ENCODE data around the gene STK38. TPM values are rescaled to one million over a fixed set of nuclear protein-coding genes. Genes with fewer than 3 reads are reported as not detected.
A peak's percentile ranks its signal among the peaks of the same experiment; 100 is the strongest.

STK38 gene
- total RNA-seq, 2 donors from 2014 or later = 23.1 to 23.2 TPM

DNA sequence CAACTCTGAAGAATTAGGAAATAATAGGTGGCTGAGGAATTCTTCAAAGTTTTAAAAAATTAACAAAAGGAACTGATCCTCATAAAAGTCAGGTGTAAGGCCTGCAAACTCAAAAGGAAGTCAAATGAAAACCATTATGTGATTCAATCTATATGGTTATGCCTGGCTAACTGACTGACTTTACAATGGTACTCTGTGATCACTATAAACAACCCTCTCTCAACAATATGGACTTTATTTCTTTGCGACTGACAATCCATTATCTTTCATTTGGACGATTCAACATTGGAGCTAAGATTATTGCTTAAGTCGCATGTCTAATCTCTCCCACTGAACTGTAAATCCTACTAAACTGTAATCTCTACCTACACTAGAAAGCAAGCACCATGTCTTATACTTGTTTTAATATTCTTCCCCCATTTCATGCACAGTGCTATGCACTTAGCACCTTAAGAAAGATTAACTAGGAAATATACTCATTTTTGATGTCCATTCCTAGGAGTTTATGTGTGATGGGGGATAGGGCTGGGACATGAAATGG lies 1.4 kb downstream of the STK38 start:
- DNase-seq (ENCODE audit: low spot score) = no peak
- Histone ChIP-seq H3K36me3 (no peaks in the 10 kb centered on the region), H3K4me3 (peak overlapping the region; percentile 92), H3K27me3 (replicated peaks; ENCODE audit: insufficient read depth) (no peaks in the 10 kb centered on the region), H3K27ac (peak overlapping the region; percentile 92 to 93), H3K4me1 (ENCODE audit: control insufficient read depth in 1 of 2, low read depth in 2 of 2) (peaks cover 24 to 32% of the 10 kb centered on the region in 2 donors), H3K9me3 (no peaks in the 10 kb centered on the region)
- no peak for ATAC-seq (ENCODE audit: insufficient number of reproducible peaks, low FRiP score, low read depth)
- TF ChIP-seq CTCF (IDR thresholded peaks at IDR 0.05) = no peak

- peak overlapping the region; percentile 14 for H3K4me3 ChIP-seq
- no peak for TF ChIP-seq CTCF (IDR thresholded peaks at IDR 0.05)
- H3K36me3 ChIP-seq = peaks cover 6% of the 10 kb centered on the region
- H3K9me3 ChIP-seq = no peaks in the 10 kb centered on the region
- H3K27ac ChIP-seq = no peak overlapping the region
- H3K27me3 ChIP-seq (replicated peaks; ENCODE audit: insufficient read depth) = no peaks in the 10 kb centered on the region
- H3K4me1 ChIP-seq (ENCODE audit: control insufficient read depth in 1 of 2, low read depth in 2 of 2) = peaks cover 24 to 32% of the 10 kb centered on the region in 2 donors
- no peak for DNase-seq (ENCODE audit: low spot score)
- ATAC-seq (ENCODE audit: insufficient number of reproducible peaks, low FRiP score, low read depth) = no peak
Observed at GRCh38 chr6:36544228-36544627, 3.1 kb downstream of the STK38 start.

- no peak for TF ChIP-seq CTCF (IDR thresholded peaks at IDR 0.05)
- Histone ChIP-seq H3K27ac (no peak overlapping the region), H3K36me3 (peaks cover 6% of the 10 kb centered on the region), H3K27me3 (replicated peaks; ENCODE audit: insufficient read depth) (no peaks in the 10 kb centered on the region), H3K4me1 (ENCODE audit: control insufficient read depth in 1 of 2, low read depth in 2 of 2) (peaks cover 24 to 32% of the 10 kb centered on the region in 2 donors), H3K4me3 (no peak overlapping the region), H3K9me3 (no peaks in the 10 kb centered on the region)
- DNase-seq (ENCODE audit: low spot score) (no peak), ATAC-seq (ENCODE audit: insufficient number of reproducible peaks, low FRiP score, low read depth) (no peak)
Observed at GRCh38 chr6:36542041-36542440, 5.2 kb downstream of the STK38 start.

GRCh38 chr6:36539814-36540568 lies 7.3 kb downstream of the STK38 start:
- no peak for DNase-seq (ENCODE audit: low spot score)
- Histone ChIP-seq H3K4me3 (no peak overlapping the region), H3K36me3 (peaks cover 6% of the 10 kb centered on the region), H3K4me1 (ENCODE audit: control insufficient read depth in 1 of 2, low read depth in 2 of 2) (peaks cover 17 to 20% of the 10 kb centered on the region in 2 donors), H3K27me3 (replicated peaks; ENCODE audit: insufficient read depth) (no peaks in the 10 kb centered on the region), H3K9me3 (no peaks in the 10 kb centered on the region), H3K27ac (no peak overlapping the region)
- no peak for ATAC-seq (ENCODE audit: insufficient number of reproducible peaks, low FRiP score, low read depth)
- no peak for TF ChIP-seq CTCF (IDR thresholded peaks at IDR 0.05)

- H3K27ac ChIP-seq = no peak overlapping the region
- peaks cover 0 to 6% of the 10 kb centered on the region in 2 donors for H3K4me1 ChIP-seq (ENCODE audit: control insufficient read depth in 1 of 2, low read depth in 2 of 2)
- H3K9me3 ChIP-seq = no peaks in the 10 kb centered on the region
- no peaks in the 10 kb centered on the region for H3K27me3 ChIP-seq (replicated peaks; ENCODE audit: insufficient read depth)
- no peak for TF ChIP-seq CTCF (IDR thresholded peaks at IDR 0.05)
- H3K36me3 ChIP-seq = peaks cover 6% of the 10 kb centered on the region
- no peak overlapping the region for H3K4me3 ChIP-seq
- ATAC-seq (ENCODE audit: insufficient number of reproducible peaks, low FRiP score, low read depth) (no peak), DNase-seq (ENCODE audit: low spot score) (no peak)
Observed at GRCh38 chr6:36536873-36537547, 10.3 kb downstream of the STK38 start.

All from thoracic aorta (tissue), 2 donors.